NT2/D1 (cell line): Measurements from ENCODE around the gene VARS1.
"Not testable (repeated sequence)": the region's sequence is repeated elsewhere in the genome, so short reads cannot be mapped to it uniquely, and the experiment has no call there.

ENCODE experiments used
- DNase-seq: peaks from one replicate; pipeline ENCODE4 v3.0.0-alpha.2; 2011; ENCODE audit warnings: low read depth, low spot score
- H3K27me3 ChIP-seq: 2 replicates; pipeline ENCODE4 v1.6.0; 2011; ENCODE audit warnings: mild to moderate bottlenecking; ENCODE audit not compliant: insufficient read length, insufficient read depth
- H3K36me3 ChIP-seq: 2 replicates; pipeline ENCODE4 v1.6.1; 2011; ENCODE audit warnings: mild to moderate bottlenecking, low read length, mixed read lengths; ENCODE audit not compliant: insufficient read depth, insufficient read length
- H3K4me1 ChIP-seq: 2 replicates; pipeline ENCODE4 v1.5.1; 2011; ENCODE audit not compliant: insufficient read depth, insufficient read length
- H3K4me3 ChIP-seq: 2 replicates; pipeline ENCODE4 v1.5.1; 2011; ENCODE audit warnings: low read depth; ENCODE audit not compliant: insufficient read length
- H3K9ac ChIP-seq: 2 replicates; pipeline ENCODE4 v1.6.0; 2011; ENCODE audit warnings: low read depth; ENCODE audit not compliant: insufficient read length
- H3K9me3 ChIP-seq: 2 replicates; pipeline ENCODE4 v1.5.1; 2011; ENCODE audit warnings: mild to moderate bottlenecking, low read length; ENCODE audit not compliant: insufficient read depth
- SUZ12 ChIP-seq: IDR thresholded peaks from 2 replicates; pipeline ENCODE4 v1.6.1; 2011; ENCODE audit not compliant: insufficient read length, insufficient read depth; ENCODE audit errors: extremely low read depth
- YY1 ChIP-seq: IDR thresholded peaks from 2 replicates; pipeline ENCODE4 v1.6.1; 2011; ENCODE audit not compliant: insufficient read length, insufficient read depth
- ZNF274 ChIP-seq: IDR thresholded peaks from 2 replicates; pipeline ENCODE4 v1.6.1; 2011; ENCODE audit warnings: mild to moderate bottlenecking, low read depth, low read length

The VARS1 gene

DNA sequence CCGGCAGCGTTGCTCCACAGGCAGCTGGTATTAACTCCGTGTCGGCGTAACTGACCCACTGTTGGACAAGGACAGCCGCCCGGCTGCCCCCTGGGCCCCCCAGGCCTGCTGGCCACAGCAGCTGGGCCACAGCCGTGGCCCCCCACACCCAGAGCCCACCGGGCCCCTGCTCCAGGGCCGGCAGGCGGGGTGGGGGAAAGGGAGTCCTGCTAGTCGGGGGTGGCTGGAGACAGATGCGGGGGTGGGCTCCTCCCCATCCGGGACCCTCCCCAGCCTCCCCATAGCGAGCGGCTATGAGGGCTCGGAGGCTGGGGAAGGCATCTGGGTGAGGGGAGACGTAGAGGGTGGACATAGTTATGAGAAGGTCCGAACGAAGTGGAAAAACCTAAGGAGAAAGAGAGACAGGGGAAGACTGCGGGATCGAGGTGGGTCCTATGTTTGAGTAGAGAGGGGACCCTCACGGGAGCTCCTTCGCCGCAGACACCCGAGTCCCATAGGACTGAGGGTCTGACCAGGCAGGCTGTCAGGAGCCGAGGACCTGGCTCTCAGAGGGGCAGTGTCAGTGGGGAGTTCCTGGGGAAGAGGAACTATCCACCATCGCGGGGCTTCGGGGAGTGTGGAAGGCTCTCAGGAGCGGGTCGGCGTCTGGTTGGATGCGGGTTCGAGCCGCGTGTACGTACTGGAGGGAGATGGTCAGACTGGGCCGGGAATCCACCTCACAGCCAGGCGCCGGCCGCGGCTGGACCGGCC is 511 bp downstream of the VARS1 start:
- H3K4me3 ChIP-seq: peak overlapping the region; percentile 94

GRCh38 chr6:31794294-31794865 is 1.2 kb downstream of the VARS1 start:
- Histone ChIP-seq H3K27me3 (no peaks in the 10 kb centered on the region), H3K9me3 (no peaks in the 10 kb centered on the region), H3K4me1 (peaks cover 2% of the 10 kb centered on the region), H3K9ac (peak overlapping the region; percentile 97), H3K4me3 (peak overlapping the region; percentile 94), H3K36me3 (peaks cover 48% of the 10 kb centered on the region)
- TF ChIP-seq SUZ12 (no peak), YY1 (no peak)
- DNase-seq: no peak

More for the DNA sequence above, 511 bp downstream of the VARS1 start:
- H3K27me3 ChIP-seq: no peaks in the 10 kb centered on the region
- TF ChIP-seq YY1: no peak
- TF ChIP-seq SUZ12: no peak
- no peak for TF ChIP-seq ZNF274
- peaks cover 2% of the 10 kb centered on the region for H3K4me1 ChIP-seq
- DNase-seq: no peak
- H3K9ac ChIP-seq: peak overlapping the region; percentile 97
- H3K36me3 ChIP-seq: peaks cover 49% of the 10 kb centered on the region
- H3K9me3 ChIP-seq: no peaks in the 10 kb centered on the region

- not testable (repeated sequence) for H3K9me3 ChIP-seq, H3K4me1 ChIP-seq, DNase-seq, H3K27me3 ChIP-seq
- peak overlapping the region; percentile 94 for H3K4me3 ChIP-seq
- peak overlapping the region; percentile 97 for H3K9ac ChIP-seq
- H3K36me3 ChIP-seq: peaks cover 47% of the 10 kb centered on the region
Measured at GRCh38 chr6:31793927-31794245, 1.7 kb downstream of the VARS1 start.

DNA sequence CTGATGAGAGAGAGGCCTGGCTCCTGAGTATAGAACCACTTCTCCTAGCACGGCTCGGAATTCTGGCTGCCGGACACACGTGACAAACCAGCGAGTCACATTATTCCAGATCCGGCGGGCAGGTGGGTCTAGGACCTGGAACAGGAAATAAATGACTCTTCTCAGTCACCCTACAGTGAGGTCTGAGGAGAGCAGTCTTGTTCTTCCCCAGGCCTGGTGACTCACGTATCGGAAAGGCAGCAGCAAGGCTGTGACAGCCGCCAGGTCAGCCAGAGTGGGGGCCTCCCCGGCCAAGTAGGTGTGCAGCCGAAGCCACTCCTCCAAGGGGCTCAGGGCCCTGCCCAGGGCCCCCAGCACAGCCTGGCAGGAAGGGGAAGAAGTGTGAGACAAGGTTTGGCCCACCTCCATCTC is 2.8 kb downstream of the VARS1 start:
- DNase-seq: no peak
- H3K4me3 ChIP-seq: no peak overlapping the region
- H3K4me1 ChIP-seq: peaks cover 2% of the 10 kb centered on the region
- TF ChIP-seq YY1 (no peak), SUZ12 (no peak), ZNF274 (no peak)
- no peak overlapping the region for H3K9ac ChIP-seq
- peaks cover 41% of the 10 kb centered on the region for H3K36me3 ChIP-seq
- no peaks in the 10 kb centered on the region for H3K9me3 ChIP-seq
- H3K27me3 ChIP-seq: no peaks in the 10 kb centered on the region

GRCh38 chr6:31792090-31792374 is 3.5 kb downstream of the VARS1 start:
- Histone ChIP-seq H3K4me3 (no peak overlapping the region), H3K27me3 (no peaks in the 10 kb centered on the region), H3K9ac (no peak overlapping the region), H3K4me1 (peaks cover 2% of the 10 kb centered on the region), H3K36me3 (peaks cover 37% of the 10 kb centered on the region), H3K9me3 (no peaks in the 10 kb centered on the region)
- no peak for DNase-seq
- TF ChIP-seq ZNF274: no peak
- no peak for TF ChIP-seq SUZ12
- TF ChIP-seq YY1: no peak

GRCh38 chr6:31791324-31792089 is 4.0 kb downstream of the VARS1 start:
- Histone ChIP-seq H3K4me3 (no peak overlapping the region), H3K9ac (no peak overlapping the region), H3K27me3 (no peaks in the 10 kb centered on the region), H3K4me1 (peaks cover 2% of the 10 kb centered on the region), H3K9me3 (no peaks in the 10 kb centered on the region), H3K36me3 (peaks cover 40% of the 10 kb centered on the region)
- no peak for DNase-seq
- no peak for TF ChIP-seq ZNF274
- no peak for TF ChIP-seq YY1
- TF ChIP-seq SUZ12: no peak

GRCh38 chr6:31785475-31785874 is 10.1 kb downstream of the VARS1 start:
- no peaks in the 10 kb centered on the region for H3K9me3 ChIP-seq
- no peaks in the 10 kb centered on the region for H3K4me1 ChIP-seq
- peaks cover 71% of the 10 kb centered on the region for H3K36me3 ChIP-seq
- no peak for DNase-seq
- H3K4me3 ChIP-seq: no peak overlapping the region
- no peak for TF ChIP-seq YY1
- TF ChIP-seq SUZ12: no peak
- TF ChIP-seq ZNF274: no peak
- no peaks in the 10 kb centered on the region for H3K27me3 ChIP-seq
- no peak overlapping the region for H3K9ac ChIP-seq
